GM21528 (cell line): ENCODE measurements around the gene NME3.

Source experiments
- ATAC-seq: cut with Tn5 transposase; IDR thresholded peaks from one replicate; pipeline ENCODE4 v1.9.1; 2021; ENCODE audit warnings: mild to moderate bottlenecking, moderate library complexity; ENCODE audit not compliant: unreplicated experiment, low FRiP score

Gene NME3

GRCh38 chr16:1794221-1794871 lies 23.0 kb upstream of the NME3 start:
- no peak for ATAC-seq

- ATAC-seq, result no peak
These were observed 22.4 kb upstream of the NME3 start, which contains the start of gene IGFALS for GRCh38 chr16:1793578-1794220. Gene IGFALS (minus strand): TSS chr16:1793705. CDS start chr16:1793652, 53 bp downstream.

- no peak for ATAC-seq
These were observed 21.7 kb upstream of the NME3 start for GRCh38 chr16:1792836-1793577.

GRCh38 chr16:1791943-1792812 lies 20.8 kb upstream of the NME3 start:
- no peak for ATAC-seq

- no peak for ATAC-seq
These were observed 20.1 kb upstream of the NME3 start for GRCh38 chr16:1791256-1791942.

- no peak for ATAC-seq
These were observed 19.4 kb upstream of the NME3 start for GRCh38 chr16:1790611-1791255.

- ATAC-seq, result no peak
These were observed 18.9 kb upstream of the NME3 start for GRCh38 chr16:1790261-1790610.

- ATAC-seq, result no peak
These were observed 18.3 kb upstream of the NME3 start for GRCh38 chr16:1789643-1790045.

GRCh38 chr16:1788708-1789100 lies 17.4 kb upstream of the NME3 start:
- ATAC-seq, result no peak

- ATAC-seq, result no peak
These were observed 16.9 kb upstream of the NME3 start for GRCh38 chr16:1788095-1788707.

GRCh38 chr16:1787322-1788094 lies 16.2 kb upstream of the NME3 start:
- no peak for ATAC-seq

GRCh38 chr16:1787056-1787321 lies 15.6 kb upstream of the NME3 start:
- no peak for ATAC-seq

- no peak for ATAC-seq
These were observed 15.1 kb upstream of the NME3 start for GRCh38 chr16:1786242-1787055.

GRCh38 chr16:1785846-1786170 lies 14.5 kb upstream of the NME3 start:
- no peak for ATAC-seq

- no peak for ATAC-seq
These were observed 13.9 kb upstream of the NME3 start for GRCh38 chr16:1784977-1785845.

GRCh38 chr16:1782408-1783264 lies 11.3 kb upstream of the NME3 start, which contains the start of the genes NUBP2 and SPSB3:
Gene NUBP2 (plus strand): TSS chr16:1782960. CDS start chr16:1783021, 61 bp downstream.
Gene SPSB3 (minus strand): TSS chr16:1782571. CDS start chr16:1781483, 1,088 bp downstream.
- ATAC-seq, result peak; percentile 82
